ENCODE data around the gene MEP1A. TPM values are rescaled to one million over a fixed set of nuclear protein-coding genes. Genes with fewer than 3 reads are reported as not detected.

MEP1A gene, protein sequence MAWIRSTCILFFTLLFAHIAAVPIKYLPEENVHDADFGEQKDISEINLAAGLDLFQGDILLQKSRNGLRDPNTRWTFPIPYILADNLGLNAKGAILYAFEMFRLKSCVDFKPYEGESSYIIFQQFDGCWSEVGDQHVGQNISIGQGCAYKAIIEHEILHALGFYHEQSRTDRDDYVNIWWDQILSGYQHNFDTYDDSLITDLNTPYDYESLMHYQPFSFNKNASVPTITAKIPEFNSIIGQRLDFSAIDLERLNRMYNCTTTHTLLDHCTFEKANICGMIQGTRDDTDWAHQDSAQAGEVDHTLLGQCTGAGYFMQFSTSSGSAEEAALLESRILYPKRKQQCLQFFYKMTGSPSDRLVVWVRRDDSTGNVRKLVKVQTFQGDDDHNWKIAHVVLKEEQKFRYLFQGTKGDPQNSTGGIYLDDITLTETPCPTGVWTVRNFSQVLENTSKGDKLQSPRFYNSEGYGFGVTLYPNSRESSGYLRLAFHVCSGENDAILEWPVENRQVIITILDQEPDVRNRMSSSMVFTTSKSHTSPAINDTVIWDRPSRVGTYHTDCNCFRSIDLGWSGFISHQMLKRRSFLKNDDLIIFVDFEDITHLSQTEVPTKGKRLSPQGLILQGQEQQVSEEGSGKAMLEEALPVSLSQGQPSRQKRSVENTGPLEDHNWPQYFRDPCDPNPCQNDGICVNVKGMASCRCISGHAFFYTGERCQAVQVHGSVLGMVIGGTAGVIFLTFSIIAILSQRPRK
- total RNA-seq (2022; extraction: Qiagen RNA extraction; ENCODE audit: low read depth), result not detected in 5 replicates

DNA sequence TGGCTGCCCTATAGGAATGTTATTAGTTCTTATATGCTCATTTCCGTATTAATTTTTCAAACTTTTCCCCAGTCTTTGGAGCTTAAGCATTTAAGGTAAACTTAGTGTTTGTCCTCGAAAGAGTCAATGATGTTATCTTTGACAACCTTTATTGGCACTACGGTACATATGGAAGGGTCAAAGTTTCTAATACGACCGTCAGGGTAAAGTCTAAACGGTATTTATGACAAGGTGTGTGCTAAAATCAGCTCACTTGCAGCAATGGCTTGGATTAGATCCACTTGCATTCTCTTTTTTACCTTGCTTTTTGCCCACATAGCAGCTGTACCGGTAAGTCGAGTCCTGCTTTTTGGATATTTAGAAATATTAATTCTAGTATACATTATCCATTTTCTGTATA is at the start of gene MEP1A:
MEP1A (plus strand) TSS at position 252 of the 400 bp plus-strand sequence; CDS start at position 262, 10 bp downstream.

DNA sequence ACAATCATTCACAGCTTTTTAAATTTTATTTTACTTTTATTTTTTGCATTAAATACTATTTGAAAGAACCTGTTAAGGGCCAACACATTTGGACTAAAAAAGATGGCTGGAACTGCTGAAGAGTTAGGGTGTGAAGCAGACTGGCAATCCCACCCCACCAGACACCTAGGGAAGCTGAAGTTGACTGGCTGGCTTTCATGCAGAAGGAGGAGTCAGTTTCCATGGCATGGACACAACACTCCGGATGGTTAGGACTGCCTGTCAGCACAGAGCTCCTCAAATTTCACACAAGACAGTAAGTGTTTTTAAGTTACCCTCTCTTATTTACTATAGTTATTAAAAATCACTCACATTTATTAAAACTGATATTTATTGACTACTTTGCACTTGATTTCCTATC is 46.5 kb upstream of the MEP1A start, which contains the start of gene ANKRD66:
ANKRD66 (plus strand) TSS at position 238 of the 400 bp plus-strand sequence. CDS start 5,016 bp downstream, outside the sequence.

Other genes starting within 250 kb of the MEP1A start
- gene CYP39A1, start 140.6 kb upstream of the MEP1A start, total RNA-seq (2022; extraction: Qiagen RNA extraction; ENCODE audit: low read depth), result 0.08 to 0.13 TPM in 2 of 5 replicates, not detected in the others
- 0.40 to 0.98 TPM (median 0.57 TPM) in 5 replicates for gene SLC25A27, start 140.4 kb upstream of the MEP1A start, total RNA-seq (2022; extraction: Qiagen RNA extraction; ENCODE audit: low read depth)
- not detected in 5 replicates for gene TDRD6, start 105.5 kb upstream of the MEP1A start, total RNA-seq (2022; extraction: Qiagen RNA extraction; ENCODE audit: low read depth)
- not detected in 5 replicates for gene PLA2G7, start 58.0 kb upstream of the MEP1A start, total RNA-seq (2022; extraction: Qiagen RNA extraction; ENCODE audit: low read depth)
- not detected in 5 replicates for gene ANKRD66, start 46.5 kb upstream of the MEP1A start, total RNA-seq (2022; extraction: Qiagen RNA extraction; ENCODE audit: low read depth)
- not detected in 5 replicates for gene ADGRF5, start 128.5 kb downstream of the MEP1A start, total RNA-seq (2022; extraction: Qiagen RNA extraction; ENCODE audit: low read depth)
- gene ADGRF1, start 248.9 kb downstream of the MEP1A start, total RNA-seq (2022; extraction: Qiagen RNA extraction; ENCODE audit: low read depth), result 0.05 TPM in 2 of 5 replicates, not detected in the others